Natural killer cell treated with Interleukin-12 subunit alpha and Interleukin-12 subunit beta and Interleukin-15 and Interleukin-18, amount 100 ng/mL, for 72 hours (primary cell): ENCODE results near the gene PLEKHA7. TPM values are rescaled to one million over a fixed set of nuclear protein-coding genes. Genes with fewer than 3 reads are reported as not detected.
A peak's percentile ranks its signal among the peaks of the same experiment; 100 is the strongest.
"Not testable (repeated sequence)": the region's sequence is repeated elsewhere in the genome, so short reads cannot be mapped to it uniquely, and the experiment has no call there.

Source experiments
- ATAC-seq, 2 donors: fragments of 150-1000 bp; cut with Tn5 transposase in 1 of 2; sonication (Bioruptor Pico), chemical (Tn5 transposase) in 1 of 2; 2 replicates each; pipeline ENCODE4 v1.10.0; 2021
- DNase-seq: peaks from one replicate; pipeline ENCODE4 v3.0.0; 2022; ENCODE audit warnings: low spot score
- H3K27ac Mint-ChIP-seq, 2 donors: 1 replicate in 1 of 2; 2 replicates in 1 of 2; pipeline ENCODE4 v1.8.0; 2022; ENCODE audit warnings: mixed read lengths in 2 of 2, mild to moderate bottlenecking in 1 of 2, moderate library complexity in 1 of 2
- H3K27me3 Mint-ChIP-seq, 2 donors: 1 replicate in 1 of 2; 2 replicates in 1 of 2; pipeline ENCODE4 v1.8.0; 2022; ENCODE audit warnings: mixed read lengths in 2 of 2
- H3K36me3 Mint-ChIP-seq: one replicate; pipeline ENCODE4 v1.8.0; 2022; ENCODE audit warnings: mixed read lengths
- H3K4me1 Mint-ChIP-seq, 2 donors: 1 replicate in 1 of 2; 2 replicates in 1 of 2; pipeline ENCODE4 v1.8.0; 2022; ENCODE audit warnings: low read depth in 2 of 2, mixed read lengths in 2 of 2, mild to moderate bottlenecking in 1 of 2
- H3K4me3 Mint-ChIP-seq: one replicate; pipeline ENCODE4 v1.8.0; 2022; ENCODE audit warnings: mixed read lengths
- H3K9me3 Mint-ChIP-seq: 2 replicates; pipeline ENCODE4 v1.8.0; 2022; ENCODE audit warnings: mixed read lengths
- total RNA-seq, 2 donors: library from RNA; stranded (reverse); gene quantifications; one replicate each; pipeline ENCODE4 v1.2.3, GENCODE V29; 2022

Gene PLEKHA7
- total RNA-seq, 2 donors from 2014 or later, result 0.10 to 0.84 TPM

- Mint-ChIP-seq H3K4me1 (no peaks in the 10 kb centered on the region), H3K9me3 (no peaks in the 10 kb centered on the region), H3K27me3 (peaks cover 6 to 7% of the 10 kb centered on the region in 2 donors), H3K4me3 (no peak overlapping the region), H3K36me3 (no peaks in the 10 kb centered on the region), H3K27ac (no peak overlapping the region)
- peak in 1 of 2 donors; percentile 43 for ATAC-seq
- no peak for DNase-seq
Observed at GRCh38 chr11:16909359-16910035, 104.7 kb downstream of the PLEKHA7 start.

- Mint-ChIP-seq H3K9me3 (no peaks in the 10 kb centered on the region), H3K27me3 (peaks cover 7 to 12% of the 10 kb centered on the region in 2 donors), H3K4me3 (no peak overlapping the region), H3K27ac (no peak overlapping the region), H3K4me1 (peaks cover 0 to 7% of the 10 kb centered on the region in 2 donors), H3K36me3 (no peaks in the 10 kb centered on the region)
- no peak for DNase-seq
- no peak for ATAC-seq
Observed at GRCh38 chr11:16905375-16905774, 108.8 kb downstream of the PLEKHA7 start.

DNA sequence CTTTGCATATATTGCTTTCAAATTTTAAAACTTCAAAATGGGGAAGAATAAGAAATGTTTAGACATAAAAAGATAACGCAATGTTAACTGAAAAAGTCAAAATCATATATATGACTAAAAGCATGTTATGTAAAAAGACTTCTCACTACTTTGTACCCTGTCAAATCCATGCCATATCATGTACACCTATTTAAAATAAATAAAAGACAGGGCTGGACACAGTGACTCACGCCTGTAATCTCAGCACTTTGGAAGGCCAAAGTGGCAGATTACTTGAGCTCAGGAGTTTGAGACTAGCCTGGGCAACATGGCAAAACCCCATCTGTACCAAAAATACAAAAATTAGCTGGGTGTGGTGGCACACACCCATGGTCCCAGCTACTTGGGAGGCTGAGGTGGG lies 109.5 kb downstream of the PLEKHA7 start:
- not testable (repeated sequence) for H3K36me3 Mint-ChIP-seq

GRCh38 chr11:16902781-16903378 lies 111.3 kb downstream of the PLEKHA7 start:
- ATAC-seq (peak in 1 of 2 donors; percentile 38), DNase-seq (no peak)
- Mint-ChIP-seq H3K27me3 (peaks cover 7 to 8% of the 10 kb centered on the region in 2 donors), H3K27ac (no peak overlapping the region), H3K36me3 (no peaks in the 10 kb centered on the region), H3K4me1 (peaks cover 0 to 7% of the 10 kb centered on the region in 2 donors), H3K9me3 (no peaks in the 10 kb centered on the region), H3K4me3 (no peak overlapping the region)

More for the DNA sequence above, 109.5 kb downstream of the PLEKHA7 start:
- H3K4me1 Mint-ChIP-seq, H3K4me3 Mint-ChIP-seq, H3K27ac Mint-ChIP-seq, H3K9me3 Mint-ChIP-seq, ATAC-seq, DNase-seq: not testable (repeated sequence)
- peaks cover 7 to 12% of the 10 kb centered on the region in 2 donors for H3K27me3 Mint-ChIP-seq

DNA sequence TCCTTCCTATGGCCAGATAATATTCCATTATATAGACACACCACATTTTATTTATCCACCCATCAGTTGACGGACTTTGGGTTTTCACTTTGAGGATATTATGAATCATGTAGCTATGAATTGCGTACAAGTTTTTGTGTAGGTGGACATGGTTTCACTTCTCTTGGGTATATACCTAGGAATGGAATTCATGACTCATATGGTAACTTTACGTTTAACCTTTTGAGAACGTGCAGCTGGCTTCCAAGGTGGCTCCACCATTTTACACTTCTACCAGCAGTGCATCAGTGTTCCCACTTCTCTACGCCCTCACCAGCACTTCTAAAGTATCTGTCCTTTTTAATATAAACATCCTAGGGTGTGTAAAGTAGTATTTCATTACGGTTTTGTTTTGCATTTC lies 112.0 kb downstream of the PLEKHA7 start:
- peaks cover 0 to 7% of the 10 kb centered on the region in 2 donors for H3K4me1 Mint-ChIP-seq
- H3K27ac Mint-ChIP-seq, result no peak overlapping the region
- DNase-seq, result no peak
- no peak overlapping the region for H3K4me3 Mint-ChIP-seq
- no peaks in the 10 kb centered on the region for H3K36me3 Mint-ChIP-seq
- ATAC-seq, result peak in 1 of 2 donors; percentile 46
- no peaks in the 10 kb centered on the region for H3K9me3 Mint-ChIP-seq
- H3K27me3 Mint-ChIP-seq, result peaks cover 8% of the 10 kb centered on the region in 2 donors

GRCh38 chr11:16900491-16900890 lies 113.7 kb downstream of the PLEKHA7 start:
- Mint-ChIP-seq H3K4me1 (peaks cover 0 to 7% of the 10 kb centered on the region in 2 donors), H3K27me3 (peaks cover 16 to 20% of the 10 kb centered on the region in 2 donors)
- ATAC-seq, result no peak

DNA sequence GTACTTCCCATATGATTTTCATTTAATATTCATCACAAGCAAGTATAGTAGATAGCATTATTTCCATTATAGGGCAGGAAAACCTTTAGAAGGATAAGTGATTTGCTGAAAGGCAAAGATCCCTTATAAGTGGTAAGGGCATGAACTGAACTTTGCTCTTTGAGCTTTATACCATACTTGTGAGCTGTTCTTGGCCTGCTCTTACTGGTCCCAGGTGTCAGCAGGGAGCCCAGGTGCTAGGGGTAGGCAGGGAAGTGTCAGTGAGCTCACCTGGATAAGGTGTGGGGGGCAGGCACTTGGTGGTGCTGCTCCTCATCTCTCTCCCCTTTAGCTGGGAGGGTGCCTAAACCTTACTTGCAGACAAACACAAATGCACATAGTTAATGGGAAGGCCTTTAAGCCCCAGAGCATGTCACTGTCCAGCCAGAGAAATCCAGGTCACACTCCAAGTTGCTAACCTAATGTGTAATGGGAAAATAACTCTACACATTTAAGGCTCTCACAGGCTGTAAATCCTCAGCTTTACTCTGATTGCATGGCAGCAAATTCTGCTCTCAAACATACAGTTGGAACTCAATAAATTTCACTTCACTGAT lies 114.4 kb downstream of the PLEKHA7 start:
- no peak for DNase-seq
- no peaks in the 10 kb centered on the region for H3K9me3 Mint-ChIP-seq
- H3K36me3 Mint-ChIP-seq, result no peaks in the 10 kb centered on the region
- H3K4me1 Mint-ChIP-seq, result peaks cover 0 to 7% of the 10 kb centered on the region in 2 donors
- peaks cover 16 to 20% of the 10 kb centered on the region in 2 donors for H3K27me3 Mint-ChIP-seq
- no peak overlapping the region for H3K27ac Mint-ChIP-seq
- H3K4me3 Mint-ChIP-seq, result no peak overlapping the region
- peak in 1 of 2 donors; percentile 11 for ATAC-seq

More at GRCh38 chr11:16900491-16900890, 113.7 kb downstream of the PLEKHA7 start:
- H3K27ac Mint-ChIP-seq, result no peak overlapping the region
- DNase-seq, result no peak
- H3K36me3 Mint-ChIP-seq, result no peaks in the 10 kb centered on the region
- H3K9me3 Mint-ChIP-seq, result no peaks in the 10 kb centered on the region
- H3K4me3 Mint-ChIP-seq, result no peak overlapping the region

- DNase-seq, result no peak
- no peak overlapping the region for H3K4me3 Mint-ChIP-seq
- H3K27me3 Mint-ChIP-seq, result peaks cover 13 to 17% of the 10 kb centered on the region in 2 donors
- ATAC-seq, result no peak
- no peaks in the 10 kb centered on the region for H3K36me3 Mint-ChIP-seq
- H3K27ac Mint-ChIP-seq, result no peak overlapping the region
- H3K4me1 Mint-ChIP-seq, result no peaks in the 10 kb centered on the region
- no peaks in the 10 kb centered on the region for H3K9me3 Mint-ChIP-seq
Observed at GRCh38 chr11:16898274-16898985, 115.8 kb downstream of the PLEKHA7 start.

- Mint-ChIP-seq H3K9me3 (no peaks in the 10 kb centered on the region), H3K36me3 (no peaks in the 10 kb centered on the region), H3K4me1 (no peaks in the 10 kb centered on the region), H3K4me3 (no peak overlapping the region), H3K27ac (no peak overlapping the region), H3K27me3 (peaks cover 13 to 16% of the 10 kb centered on the region in 2 donors)
- DNase-seq, result no peak
- no peak for ATAC-seq
Observed at GRCh38 chr11:16897470-16898061, 116.6 kb downstream of the PLEKHA7 start.

DNA sequence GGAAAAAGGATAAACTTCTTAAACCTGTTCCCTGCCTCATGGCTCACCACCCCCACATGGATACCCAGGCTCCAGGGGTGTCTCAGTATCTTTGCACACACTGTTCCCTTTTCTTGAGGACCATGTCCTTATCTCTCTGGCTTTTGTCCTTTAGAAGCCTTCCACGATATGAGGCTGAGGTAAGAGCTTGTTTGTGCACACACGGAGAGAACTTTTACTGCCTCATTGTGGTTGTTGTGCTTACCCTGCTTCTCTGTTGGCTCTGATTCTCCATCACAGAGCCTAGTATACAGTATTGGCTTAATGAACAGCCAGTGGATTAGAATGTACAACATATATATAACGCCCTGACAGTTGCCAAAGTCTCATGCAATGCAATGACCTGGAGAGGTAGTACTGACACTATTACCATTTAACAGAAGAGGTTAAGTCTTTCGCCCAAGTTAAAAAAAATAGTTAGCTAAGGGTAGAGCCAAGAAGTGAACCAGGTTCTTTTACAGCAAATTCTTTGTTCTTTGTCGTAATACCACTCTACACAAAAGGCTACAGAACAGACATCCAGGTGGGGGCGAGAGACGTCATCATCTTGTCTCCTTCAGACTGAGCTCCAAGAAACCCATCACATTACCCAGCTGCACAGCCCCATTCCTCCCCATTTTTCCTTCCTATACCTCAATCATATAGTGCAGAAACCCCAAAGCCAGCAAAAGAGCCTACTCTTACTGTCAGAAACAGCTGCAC lies 117.3 kb downstream of the PLEKHA7 start:
- Mint-ChIP-seq H3K27ac (no peak overlapping the region), H3K27me3 (peaks cover 13 to 16% of the 10 kb centered on the region in 2 donors), H3K9me3 (no peaks in the 10 kb centered on the region), H3K36me3 (no peaks in the 10 kb centered on the region), H3K4me1 (no peaks in the 10 kb centered on the region), H3K4me3 (no peak overlapping the region)
- no peak for ATAC-seq
- no peak for DNase-seq

DNA sequence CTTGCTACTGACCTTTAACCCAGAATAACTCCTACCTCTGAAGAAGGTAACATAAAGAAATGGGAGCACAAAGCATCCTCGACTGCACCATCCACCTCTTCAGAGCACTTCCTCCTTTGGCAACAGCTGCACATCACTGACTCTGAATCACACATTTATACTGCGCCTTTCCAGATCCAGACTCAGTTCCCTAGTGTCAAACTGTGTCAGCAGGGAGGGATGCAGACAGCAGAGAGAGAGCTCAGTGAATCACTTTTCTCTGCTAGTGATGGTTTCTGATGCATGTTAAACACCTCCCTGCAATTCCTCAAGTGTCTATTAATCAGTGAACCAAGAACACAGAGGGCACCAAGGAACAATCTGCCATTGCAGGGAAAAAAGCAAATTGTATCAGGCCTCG lies 118.9 kb downstream of the PLEKHA7 start:
- Mint-ChIP-seq H3K27me3 (peaks cover 13% of the 10 kb centered on the region in 2 donors), H3K9me3 (no peaks in the 10 kb centered on the region), H3K4me3 (no peak overlapping the region), H3K4me1 (no peaks in the 10 kb centered on the region), H3K27ac (no peak overlapping the region), H3K36me3 (no peaks in the 10 kb centered on the region)
- no peak for ATAC-seq
- no peak for DNase-seq

GRCh38 chr11:16893456-16894066 lies 120.7 kb downstream of the PLEKHA7 start:
- no peaks in the 10 kb centered on the region for H3K9me3 Mint-ChIP-seq
- H3K36me3 Mint-ChIP-seq, result no peaks in the 10 kb centered on the region
- H3K27me3 Mint-ChIP-seq, result peaks cover 13% of the 10 kb centered on the region in 2 donors
- H3K4me1 Mint-ChIP-seq, result no peaks in the 10 kb centered on the region
- H3K4me3 Mint-ChIP-seq, result no peak overlapping the region
- H3K27ac Mint-ChIP-seq, result no peak overlapping the region
- ATAC-seq (no peak), DNase-seq (no peak)
